B cell (primary cell): ENCODE data around the gene CTNNA2.

Source experiments
- CTCF ChIP-seq: fragments of 200-600 bp; IDR thresholded peaks from one replicate; pipeline ENCODE4 v1.8.0; 2022; ENCODE audit warnings: antibody characterized with exemption, mild to moderate bottlenecking
- EZH2 ChIP-seq: IDR thresholded peaks from 2 replicates; pipeline ENCODE4 v1.6.1; 2012; ENCODE audit warnings: borderline replicate concordance, low read depth, mild to moderate bottlenecking, moderate library complexity, low read length; ENCODE audit not compliant: insufficient read depth, poor library complexity, severe bottlenecking

DNA sequence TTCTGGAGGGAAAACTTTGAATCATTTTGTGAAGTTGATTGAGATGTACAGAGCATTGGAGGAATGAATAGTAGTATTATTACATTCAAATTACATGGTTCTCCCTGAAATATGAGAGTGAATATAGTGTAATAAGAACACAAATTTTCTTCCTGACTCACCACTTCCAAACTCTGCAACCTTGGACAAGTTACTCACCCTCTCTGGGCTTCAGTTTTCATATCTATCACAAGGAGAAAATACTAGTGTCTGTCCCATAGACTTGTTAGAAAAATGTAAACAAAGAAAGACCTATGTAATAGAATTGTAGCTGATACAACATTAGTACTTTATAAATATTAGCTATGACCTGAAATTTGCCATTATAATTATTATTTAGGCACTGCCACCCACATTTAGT lies 640.9 kb downstream of the CTNNA2 start:
- no peak for TF ChIP-seq CTCF
- TF ChIP-seq EZH2 = no peak
